UCSD-AML1 (cell line): ENCODE measurements around the gene FCHO2.

Experiments
- DNase-seq: peaks from one replicate; lab custom pipeline; 2025; ENCODE audit not compliant: unreplicated experiment; lab: John Stamatoyannopoulos, UW

The FCHO2 gene

GRCh38 chr5:73135021-73135420 is 179.2 kb downstream of the FCHO2 start:
- DNase-seq: no peak

GRCh38 chr5:73135429-73136054 is 179.7 kb downstream of the FCHO2 start:
- DNase-seq: no peak

GRCh38 chr5:73136055-73136562 is 180.3 kb downstream of the FCHO2 start:
- no peak for DNase-seq

GRCh38 chr5:73137563-73138530 is 182.0 kb downstream of the FCHO2 start:
- no peak for DNase-seq

- DNase-seq: no peak
Measured at GRCh38 chr5:73139485-73139884, 183.6 kb downstream of the FCHO2 start.
